MCF 10A (cell line): Measurements from ENCODE around the gene ENKUR. TPM values are rescaled to one million over a fixed set of nuclear protein-coding genes. Genes with fewer than 3 reads are reported as not detected.

Experiments
- BruUV-seq: library from RNA; stranded (reverse); fragments of 400-500 nt; replicated peaks from 2 replicates; lab custom pipeline; 2021; lab: Mats Ljungman, UMichigan
- CTCF ChIA-PET: fragments of 300-600 bp; sonication (Branson Sonifier 250); formaldehyde crosslinking; extraction: SDS; loops from one replicate; lab custom pipeline; 2021; ENCODE audit warnings: antibody characterized with exemption, inconsistent platforms; lab: Yijun Ruan, JAX
- POLR2A ChIA-PET: fragments of 300-600, 350-650 bp; sonication (Branson Sonifier 250); formaldehyde crosslinking; extraction: SDS; loops from one replicate; lab custom pipeline; 2020; ENCODE audit warnings: antibody characterized with exemption, inconsistent platforms; lab: Yijun Ruan, JAX
- DNase-seq: peaks from one replicate; pipeline ENCODE4 v3.0.0-alpha.2; 2018; ENCODE audit not compliant: unreplicated experiment
- H3K27ac Mint-ChIP-seq: one replicate; pipeline ENCODE4 v1.8.0; 2022; ENCODE audit warnings: mild to moderate bottlenecking, low read depth, mixed read lengths; ENCODE audit not compliant: unreplicated experiment
- H3K27me3 Mint-ChIP-seq: one replicate; pipeline ENCODE4 v1.8.0; 2022; ENCODE audit warnings: mixed read lengths; ENCODE audit not compliant: insufficient read depth, unreplicated experiment
- H3K36me3 Mint-ChIP-seq: one replicate; pipeline ENCODE4 v1.8.0; 2022; ENCODE audit warnings: mild to moderate bottlenecking, moderate library complexity, mixed read lengths; ENCODE audit not compliant: insufficient read depth, unreplicated experiment
- H3K4me1 Mint-ChIP-seq: one replicate; pipeline ENCODE4 v1.8.0; 2022; ENCODE audit warnings: mixed read lengths; ENCODE audit not compliant: insufficient read depth, unreplicated experiment
- H3K4me3 Mint-ChIP-seq: one replicate; pipeline ENCODE4 v1.8.0; 2022; ENCODE audit warnings: mild to moderate bottlenecking, moderate library complexity, mixed read lengths; ENCODE audit not compliant: unreplicated experiment
- H3K9me3 Mint-ChIP-seq: one replicate; pipeline ENCODE4 v1.8.0; 2022; ENCODE audit warnings: mixed read lengths; ENCODE audit not compliant: unreplicated experiment
- intact Hi-C: fragments of 100-400 bp; cut with micrococcal nuclease; formaldehyde crosslinking; loops from 2 replicates; pipeline ENCODE4 v1.14.1; 2022
- total RNA-seq: library from RNA; stranded (reverse); gene quantifications from 2 replicates; pipeline ENCODE4 v1.2.3, GENCODE V29; 2022
- TF ChIP-seq, protein P1 (sequence below): fragments of 200-600 bp; IDR thresholded peaks from one replicate; pipeline ENCODE4 v1.8.0; 2022; ENCODE audit warnings: antibody characterized with exemption, mild to moderate bottlenecking; ENCODE audit not compliant: unreplicated experiment

The ENKUR gene
- total RNA-seq, 1 experiment from 2014 or later: 0.33 TPM

- Mint-ChIP-seq H3K27me3 (no peaks in the 10 kb centered on the region), H3K4me3 (no peak overlapping the region), H3K4me1 (no peaks in the 10 kb centered on the region), H3K9me3 (peaks cover 9% of the 10 kb centered on the region), H3K27ac (no peak overlapping the region), H3K36me3 (no peaks in the 10 kb centered on the region)
- ChIA-PET CTCF (interaction anchor here (1.0 kb wide), 1 partner anchor 98 kb away, joined by 5 read pairs; no protein-coding TSS in a partner anchor), POLR2A (interaction anchor here (0.6 to 2.3 kb wide), 2 partner anchors 19 to 23 kb away, joined by 3 to 5 read pairs; no protein-coding TSS in a partner anchor)
- DNase-seq: no peak
- intact Hi-C loops: no loop called here
- no TSS peak for BruUV-seq
- TF ChIP-seq, protein P1, sequence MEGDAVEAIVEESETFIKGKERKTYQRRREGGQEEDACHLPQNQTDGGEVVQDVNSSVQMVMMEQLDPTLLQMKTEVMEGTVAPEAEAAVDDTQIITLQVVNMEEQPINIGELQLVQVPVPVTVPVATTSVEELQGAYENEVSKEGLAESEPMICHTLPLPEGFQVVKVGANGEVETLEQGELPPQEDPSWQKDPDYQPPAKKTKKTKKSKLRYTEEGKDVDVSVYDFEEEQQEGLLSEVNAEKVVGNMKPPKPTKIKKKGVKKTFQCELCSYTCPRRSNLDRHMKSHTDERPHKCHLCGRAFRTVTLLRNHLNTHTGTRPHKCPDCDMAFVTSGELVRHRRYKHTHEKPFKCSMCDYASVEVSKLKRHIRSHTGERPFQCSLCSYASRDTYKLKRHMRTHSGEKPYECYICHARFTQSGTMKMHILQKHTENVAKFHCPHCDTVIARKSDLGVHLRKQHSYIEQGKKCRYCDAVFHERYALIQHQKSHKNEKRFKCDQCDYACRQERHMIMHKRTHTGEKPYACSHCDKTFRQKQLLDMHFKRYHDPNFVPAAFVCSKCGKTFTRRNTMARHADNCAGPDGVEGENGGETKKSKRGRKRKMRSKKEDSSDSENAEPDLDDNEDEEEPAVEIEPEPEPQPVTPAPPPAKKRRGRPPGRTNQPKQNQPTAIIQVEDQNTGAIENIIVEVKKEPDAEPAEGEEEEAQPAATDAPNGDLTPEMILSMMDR: no peak
Measured at GRCh38 chr10:24983130-24983529, 32.8 kb downstream of the ENKUR start.

DNA sequence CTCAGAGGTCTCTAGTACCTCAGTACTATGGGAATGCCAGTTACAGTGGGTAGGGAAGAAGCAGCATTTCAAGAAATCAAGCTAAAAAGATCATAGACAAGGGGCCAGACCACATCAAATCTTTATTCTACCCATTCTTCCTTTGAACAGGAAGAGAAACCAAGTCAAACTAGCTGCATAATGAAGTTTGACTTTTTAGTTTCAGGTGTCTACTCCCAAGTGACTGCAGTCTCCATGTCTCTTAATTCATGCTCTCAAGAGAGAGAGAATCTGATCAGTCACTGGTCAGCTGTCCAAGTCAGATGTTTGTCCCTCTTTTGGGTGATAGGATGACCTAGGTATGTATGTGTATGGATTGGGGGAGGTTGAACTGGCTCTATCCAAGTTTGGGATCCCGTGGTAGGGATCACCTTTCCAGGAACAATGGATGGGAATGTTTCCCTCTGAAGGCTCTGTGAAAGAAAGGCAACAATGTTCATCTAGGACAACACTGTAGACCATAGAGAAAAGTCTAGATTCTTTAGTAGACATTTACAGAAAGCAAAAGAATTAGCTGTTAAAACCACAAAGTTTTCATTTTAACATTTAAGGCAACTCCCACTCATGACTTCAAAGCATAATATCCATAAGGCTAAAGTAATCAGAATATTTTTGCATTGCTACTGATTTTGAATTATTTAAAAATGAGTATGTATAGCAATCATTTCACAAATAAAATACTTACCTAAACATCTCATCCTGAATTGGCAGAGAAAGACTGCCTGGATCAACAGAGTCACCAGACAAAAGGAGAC is 33.4 kb downstream of the ENKUR start:
- POLR2A ChIA-PET: interaction anchor here (0.7 to 2.3 kb wide), 2 partner anchors 19 to 351 kb away, joined by 5 read pairs; no protein-coding TSS in a partner anchor
- no peak for DNase-seq
- no peaks in the 10 kb centered on the region for H3K27me3 Mint-ChIP-seq
- H3K4me1 Mint-ChIP-seq: no peaks in the 10 kb centered on the region
- no peaks in the 10 kb centered on the region for H3K36me3 Mint-ChIP-seq
- peaks cover 9% of the 10 kb centered on the region for H3K9me3 Mint-ChIP-seq
- intact Hi-C loops: no loop called here
- TF ChIP-seq, protein P1: no peak
- BruUV-seq: no TSS peak
- no peak overlapping the region for H3K27ac Mint-ChIP-seq
- no peak overlapping the region for H3K4me3 Mint-ChIP-seq
- CTCF ChIA-PET: interaction anchor here (0.6 to 0.7 kb wide), 3 partner anchors 12 to 498 kb away, joined by 3 read pairs; no protein-coding TSS in a partner anchor

- Mint-ChIP-seq H3K4me1 (no peaks in the 10 kb centered on the region), H3K27me3 (no peaks in the 10 kb centered on the region), H3K27ac (no peak overlapping the region), H3K36me3 (no peaks in the 10 kb centered on the region), H3K9me3 (peaks cover 9% of the 10 kb centered on the region), H3K4me3 (no peak overlapping the region)
- TF ChIP-seq, protein P1: no peak
- BruUV-seq: no TSS peak
- intact Hi-C loops: no loop called here
- ChIA-PET CTCF (interaction anchor here (0.6 to 1.0 kb wide), 4 partner anchors 12 to 100 kb away, joined by 3 to 5 read pairs (median 4); no protein-coding TSS in a partner anchor), POLR2A (interaction anchor here (0.7 to 2.3 kb wide), 3 partner anchors 12 to 350 kb away, joined by 3 to 5 read pairs (median 5); no protein-coding TSS in a partner anchor)
- no peak for DNase-seq
Measured at GRCh38 chr10:24981161-24981710, 34.7 kb downstream of the ENKUR start.

- intact Hi-C loops: no loop called here
- H3K36me3 Mint-ChIP-seq: no peaks in the 10 kb centered on the region
- no peak for DNase-seq
- no TSS peak for BruUV-seq
- H3K27me3 Mint-ChIP-seq: no peaks in the 10 kb centered on the region
- no peak overlapping the region for H3K4me3 Mint-ChIP-seq
- peaks cover 9% of the 10 kb centered on the region for H3K9me3 Mint-ChIP-seq
- ChIA-PET POLR2A (no interaction called here), CTCF (no interaction called here)
- peaks cover 6% of the 10 kb centered on the region for H3K4me1 Mint-ChIP-seq
- no peak overlapping the region for H3K27ac Mint-ChIP-seq
- TF ChIP-seq, protein P1: no peak
Measured at GRCh38 chr10:24979685-24980084, 36.3 kb downstream of the ENKUR start.
